Stimulated activated CD8-positive, alpha-beta memory T cell treated with anti-CD3 and anti-CD28 coated beads, Interleukin-12 subunit alpha, Interleukin-12 subunit beta, amount 100 ng/mL, for 4 hours (primary cell): ENCODE data around the gene ZYG11A.

Experiments used
- DNase-seq: peaks from one replicate; pipeline ENCODE4 v3.0.0-alpha.2; 2020; ENCODE audit warnings: low read depth

ZYG11A gene

GRCh38 chr1:52877554-52877953 is 35.0 kb downstream of the ZYG11A start:
- no peak for DNase-seq

GRCh38 chr1:52880206-52880605 is 37.6 kb downstream of the ZYG11A start:
- DNase-seq = no peak

- no peak for DNase-seq
These were observed 44.9 kb downstream of the ZYG11A start for GRCh38 chr1:52887483-52887882.

GRCh38 chr1:52892424-52893215 is 50.1 kb downstream of the ZYG11A start:
- DNase-seq = no peak

GRCh38 chr1:52899445-52899894 is 56.9 kb downstream of the ZYG11A start:
- DNase-seq = no peak

GRCh38 chr1:52900402-52900801 is 57.8 kb downstream of the ZYG11A start:
- DNase-seq = no peak

- no peak for DNase-seq
These were observed 58.8 kb downstream of the ZYG11A start for GRCh38 chr1:52901384-52901783.

- no peak for DNase-seq
These were observed 61.8 kb downstream of the ZYG11A start for GRCh38 chr1:52904208-52904926.

GRCh38 chr1:52904927-52905698 is 62.6 kb downstream of the ZYG11A start:
- DNase-seq = no peak

GRCh38 chr1:52906135-52906603 is 63.6 kb downstream of the ZYG11A start:
- DNase-seq = no peak

- DNase-seq = no peak
These were observed 64.7 kb downstream of the ZYG11A start for GRCh38 chr1:52907068-52907811.

GRCh38 chr1:52907812-52908153 is 65.2 kb downstream of the ZYG11A start:
- DNase-seq = no peak

- DNase-seq = no peak
These were observed 69.0 kb downstream of the ZYG11A start for GRCh38 chr1:52911541-52911940.

GRCh38 chr1:52913014-52913413 is 70.5 kb downstream of the ZYG11A start:
- no peak for DNase-seq

- DNase-seq = no peak
These were observed 71.0 kb downstream of the ZYG11A start for GRCh38 chr1:52913537-52913936.

- DNase-seq = no peak
These were observed 71.9 kb downstream of the ZYG11A start for GRCh38 chr1:52914463-52914862.

GRCh38 chr1:52915211-52915854 is 72.8 kb downstream of the ZYG11A start:
- DNase-seq = no peak

GRCh38 chr1:52915855-52916220 is 73.3 kb downstream of the ZYG11A start:
- no peak for DNase-seq

GRCh38 chr1:52916241-52916975 is 73.8 kb downstream of the ZYG11A start:
- DNase-seq = no peak

- DNase-seq = no peak
These were observed 74.6 kb downstream of the ZYG11A start for GRCh38 chr1:52917156-52917555.

- no peak for DNase-seq
These were observed 75.0 kb downstream of the ZYG11A start for GRCh38 chr1:52917581-52917980.
